Measurements from ENCODE around the gene PLET1.

Gene PLET1

DNA sequence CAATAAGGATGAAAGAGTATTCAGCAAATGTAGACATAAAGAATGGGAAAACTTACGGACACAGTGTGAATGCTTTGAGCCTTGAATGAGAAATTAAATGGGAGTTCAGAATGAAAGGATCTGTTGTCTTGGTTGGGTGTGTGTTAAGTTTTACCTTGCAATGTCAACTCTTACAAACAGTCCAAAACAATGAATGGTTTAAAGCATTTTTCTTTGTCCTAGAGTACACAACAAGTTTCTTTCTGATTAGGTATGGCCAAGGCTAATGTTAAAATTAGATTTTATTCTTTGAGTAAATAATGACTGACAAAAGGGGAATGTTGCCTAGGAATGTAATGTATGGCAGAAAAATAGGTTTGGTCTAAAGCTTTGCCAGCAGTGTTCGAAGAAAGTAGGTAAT lies 32.0 kb downstream of the PLET1 start:
- no peak for TF ChIP-seq JUND (IDR thresholded peaks at IDR 0.05; ENCODE audit: low read depth)
- in situ Hi-C loops (cut with HindIII; ENCODE audit: low pct_unique_long_range_greater_than_20kb, low sequenced_read_pairs): no loop called here
- DNase-seq (ENCODE audit: low read depth in 1 of 2, low spot score in 1 of 2): no peak

- DNase-seq (ENCODE audit: low read depth in 1 of 2, low spot score in 1 of 2): no peak
- in situ Hi-C loops (cut with HindIII; ENCODE audit: low pct_unique_long_range_greater_than_20kb, low sequenced_read_pairs): no loop called here
These were observed 33.2 kb downstream of the PLET1 start for GRCh38 chr11:112227471-112227870.

GRCh38 chr11:112226831-112227401 lies 33.7 kb downstream of the PLET1 start:
- in situ Hi-C loops (cut with HindIII; ENCODE audit: low pct_unique_long_range_greater_than_20kb, low sequenced_read_pairs): no loop called here
- DNase-seq (ENCODE audit: low read depth in 1 of 2, low spot score in 1 of 2): no peak
- no peak for TF ChIP-seq JUND (IDR thresholded peaks at IDR 0.05; ENCODE audit: low read depth)

More at GRCh38 chr11:112227471-112227870, 33.2 kb downstream of the PLET1 start:
- TF ChIP-seq JUND (IDR thresholded peaks at IDR 0.05; ENCODE audit: low read depth): no peak

GRCh38 chr11:112226062-112226830 lies 34.4 kb downstream of the PLET1 start, which contains the start of gene PTS:
PTS (plus strand) TSS chr11:112226428; CDS start chr11:112226444, 16 bp downstream.
- peak; percentile 91 to 97 for DNase-seq (ENCODE audit: low read depth in 1 of 2, low spot score in 1 of 2)
- in situ Hi-C loops (cut with HindIII; ENCODE audit: low pct_unique_long_range_greater_than_20kb, low sequenced_read_pairs): no loop called here
- no peak for TF ChIP-seq JUND (IDR thresholded peaks at IDR 0.05; ENCODE audit: low read depth)

GRCh38 chr11:112225753-112226061 lies 35.0 kb downstream of the PLET1 start:
- TF ChIP-seq JUND (IDR thresholded peaks at IDR 0.05; ENCODE audit: low read depth): no peak
- in situ Hi-C loops (cut with HindIII; ENCODE audit: low pct_unique_long_range_greater_than_20kb, low sequenced_read_pairs): no loop called here
- no peak for DNase-seq (ENCODE audit: low read depth in 1 of 2, low spot score in 1 of 2)

GRCh38 chr11:112223754-112224532 lies 36.7 kb downstream of the PLET1 start:
- no peak for TF ChIP-seq JUND (IDR thresholded peaks at IDR 0.05; ENCODE audit: low read depth)
- in situ Hi-C loops (cut with HindIII; ENCODE audit: low pct_unique_long_range_greater_than_20kb, low sequenced_read_pairs): no loop called here
- no peak for DNase-seq (ENCODE audit: low read depth in 1 of 2, low spot score in 1 of 2)

DNA sequence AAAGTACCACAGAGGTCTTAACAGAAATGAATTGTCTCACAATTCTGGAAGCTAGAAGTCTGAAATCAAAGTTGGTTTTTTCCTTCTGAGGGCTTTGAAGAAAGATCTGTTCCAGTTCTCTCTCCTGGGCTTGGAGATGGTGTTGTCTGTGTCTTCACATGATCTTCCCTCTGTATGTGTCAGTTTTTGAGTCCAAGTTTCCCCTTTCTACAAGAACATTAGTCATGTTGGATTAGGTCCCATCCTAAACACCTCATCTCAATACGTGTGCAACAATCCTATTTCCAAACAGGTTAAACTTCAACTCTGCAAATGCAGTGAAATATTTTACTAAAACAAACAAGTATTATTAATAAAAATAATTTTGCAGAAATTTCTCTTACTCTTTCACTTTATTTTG lies 37.5 kb downstream of the PLET1 start:
- no peak for TF ChIP-seq JUND (IDR thresholded peaks at IDR 0.05; ENCODE audit: low read depth)
- no peak for DNase-seq (ENCODE audit: low read depth in 1 of 2, low spot score in 1 of 2)
- in situ Hi-C loops (cut with HindIII; ENCODE audit: low pct_unique_long_range_greater_than_20kb, low sequenced_read_pairs): no loop called here

DNA sequence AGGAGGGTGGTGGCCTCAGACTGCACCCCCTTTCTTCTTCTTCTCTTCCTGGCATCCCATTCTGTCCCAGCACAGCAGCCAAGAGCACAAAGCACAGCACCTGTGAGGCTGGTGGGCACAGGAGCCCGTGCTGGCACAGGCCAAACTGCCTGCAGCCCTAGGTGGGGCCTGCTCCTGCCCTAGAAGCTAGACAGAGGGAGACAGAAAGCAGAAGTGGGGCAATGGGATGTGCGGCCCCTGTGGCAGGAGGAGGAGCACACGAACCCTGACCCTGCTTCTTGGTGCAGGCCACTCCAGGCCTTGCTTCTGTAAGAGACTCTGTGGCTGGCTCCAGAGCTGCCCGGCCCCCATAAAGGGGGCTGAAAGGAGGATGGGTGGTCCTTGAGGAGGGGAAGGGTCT lies 38.4 kb downstream of the PLET1 start:
- no peak for TF ChIP-seq JUND (IDR thresholded peaks at IDR 0.05; ENCODE audit: low read depth)
- in situ Hi-C loops (cut with HindIII; ENCODE audit: low pct_unique_long_range_greater_than_20kb, low sequenced_read_pairs): no loop called here
- no peak for DNase-seq (ENCODE audit: low read depth in 1 of 2, low spot score in 1 of 2)

GRCh38 chr11:112221274-112221835 lies 39.3 kb downstream of the PLET1 start:
- in situ Hi-C loops (cut with HindIII; ENCODE audit: low pct_unique_long_range_greater_than_20kb, low sequenced_read_pairs): no loop called here
- no peak for TF ChIP-seq JUND (IDR thresholded peaks at IDR 0.05; ENCODE audit: low read depth)
- DNase-seq (ENCODE audit: low read depth in 1 of 2, low spot score in 1 of 2): no peak

DNA sequence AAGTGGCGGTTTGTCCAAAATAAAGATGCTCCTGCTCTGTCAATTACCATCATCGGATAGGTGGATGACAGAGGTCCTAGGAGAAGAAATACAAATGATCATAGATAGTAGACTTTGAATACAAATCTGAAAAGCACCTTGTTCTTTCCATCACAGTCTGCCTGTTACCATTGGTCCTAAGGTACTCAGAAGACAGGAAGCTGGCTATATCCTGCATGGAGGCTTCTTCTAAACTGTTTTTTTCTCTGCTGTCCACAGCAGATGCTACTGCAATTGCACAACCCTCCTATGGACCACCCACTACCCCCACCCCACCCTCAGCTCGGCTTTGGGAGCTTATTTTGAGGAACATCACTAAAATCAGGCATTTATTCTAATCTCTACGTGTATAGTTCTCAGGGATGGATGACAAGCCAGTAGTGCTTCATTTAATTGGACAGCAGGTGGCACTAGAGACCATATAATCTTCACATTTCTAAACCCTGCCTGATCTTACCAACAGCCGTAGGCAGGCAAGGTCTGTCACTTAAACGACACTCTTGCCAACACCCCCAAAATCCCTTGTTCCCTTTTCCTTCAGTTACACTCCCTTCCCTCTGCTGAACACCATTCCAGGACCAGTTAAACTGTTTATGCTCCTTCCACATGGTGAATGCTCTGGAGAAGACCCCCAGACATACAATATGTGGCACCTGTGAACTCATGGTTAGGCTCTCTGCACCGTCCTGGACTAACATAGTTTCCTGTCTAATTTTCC lies 41.0 kb downstream of the PLET1 start:
- no peak for TF ChIP-seq JUND (IDR thresholded peaks at IDR 0.05; ENCODE audit: low read depth)
- in situ Hi-C loops (cut with HindIII; ENCODE audit: low pct_unique_long_range_greater_than_20kb, low sequenced_read_pairs): no loop called here
- peak; percentile 49 to 84 for DNase-seq (ENCODE audit: low read depth in 1 of 2, low spot score in 1 of 2)

- no peak for DNase-seq (ENCODE audit: low read depth in 1 of 2, low spot score in 1 of 2)
- TF ChIP-seq JUND (IDR thresholded peaks at IDR 0.05; ENCODE audit: low read depth): no peak
- in situ Hi-C loops (cut with HindIII; ENCODE audit: low pct_unique_long_range_greater_than_20kb, low sequenced_read_pairs): no loop called here
These were observed 44.0 kb downstream of the PLET1 start for GRCh38 chr11:112216561-112217105.

- in situ Hi-C loops (cut with HindIII; ENCODE audit: low pct_unique_long_range_greater_than_20kb, low sequenced_read_pairs): no loop called here
- DNase-seq (ENCODE audit: low read depth in 1 of 2, low spot score in 1 of 2): no peak
- no peak for TF ChIP-seq JUND (IDR thresholded peaks at IDR 0.05; ENCODE audit: low read depth)
These were observed 45.0 kb downstream of the PLET1 start for GRCh38 chr11:112215621-112216020.

Data from T47D (cell line).